ENCODE results near the gene SIRT2. TPM values are rescaled to one million over a fixed set of nuclear protein-coding genes. Genes with fewer than 3 reads are reported as not detected.

The SIRT2 gene
- total and polyA plus RNA-seq, 2 of the 13 experiments (the other 11 are each of a cell fraction or from before 2014, with no cell fraction given): 22.3 to 26.1 TPM

- TF ChIP-seq MXD4 (CRISPR knock-in tag; IDR thresholded peaks at IDR 0.05) (no peak; the same call in 1 of the 2 replicates), ZNF292 (CRISPR knock-in tag; IDR thresholded peaks at IDR 0.05; ENCODE audit: borderline replicate concordance, low read depth) (no peak), ZNF205 (CRISPR knock-in tag; IDR thresholded peaks at IDR 0.05) (0 out of 2 replicates have a peak, but pooled peaks have one; percentile 37), CREBL2 (CRISPR knock-in tag; IDR thresholded peaks at IDR 0.05; ENCODE audit: borderline replicate concordance) (no peak; the same call in 1 of the 2 replicates), DMAP1 (CRISPR knock-in tag; IDR thresholded peaks at IDR 0.05) (peak; percentile 22), MAZ (IDR thresholded peaks at IDR 0.05; ENCODE audit: borderline replicate concordance, low read depth, low read length) (peak; percentile 65), MAZ (CRISPR knock-in tag; IDR thresholded peaks at IDR 0.05; ENCODE audit: low read depth) (no peak; the same call in 1 of the 2 replicates), ZNF251 (CRISPR knock-in tag; IDR thresholded peaks at IDR 0.05) (no peak), ZNF790 (CRISPR knock-in tag; IDR thresholded peaks at IDR 0.05; ENCODE audit: borderline replicate concordance) (no peak), ZSCAN5A (CRISPR knock-in tag; IDR thresholded peaks at IDR 0.05; ENCODE audit: borderline replicate concordance) (no peak), ZHX1 (CRISPR knock-in tag; IDR thresholded peaks at IDR 0.05; ENCODE audit: low read depth) (no peak; the same call in 1 of the 2 replicates), YEATS2 (CRISPR knock-in tag; IDR thresholded peaks at IDR 0.05; ENCODE audit: borderline replicate concordance) (no peak), ARHGAP35 (CRISPR knock-in tag; IDR thresholded peaks at IDR 0.05; ENCODE audit: borderline replicate concordance) (no peak), ZNF235 (CRISPR knock-in tag; IDR thresholded peaks at IDR 0.05; ENCODE audit: borderline replicate concordance) (no peak), ZFP1 (CRISPR knock-in tag; IDR thresholded peaks at IDR 0.05) (no peak), HDAC1 (CRISPR knock-in tag; IDR thresholded peaks at IDR 0.05) (peak; percentile 79), REL (CRISPR knock-in tag; conservative IDR thresholded peaks at IDR 0.05) (no peak), HMG20B (CRISPR knock-in tag; conservative IDR thresholded peaks at IDR 0.05) (no peak), HNF1B (CRISPR knock-in tag; IDR thresholded peaks at IDR 0.05) (peak; percentile 9; the same call in 1 of the 2 replicates), SRSF4 (IDR thresholded peaks at IDR 0.05; ENCODE audit: low read depth, low read length, poor library complexity, severe bottlenecking) (no peak), PATZ1 (CRISPR knock-in tag; IDR thresholded peaks at IDR 0.05) (peak; percentile 57; the same call in 1 of the 2 replicates)
Measured at GRCh38 chr19:38849147-38849859, 50.1 kb downstream of the SIRT2 start (continued).

Measured in HepG2 (cell line).